ENCODE measurements around the gene SPEG.
"Not testable (repeated sequence)": the region's sequence is repeated elsewhere in the genome, so short reads cannot be mapped to it uniquely, and the experiment has no call there.

SPEG gene

GRCh38 chr2:219388121-219388906 lies 46.3 kb upstream of the SPEG start:
- DNase-seq (ENCODE audit: low read depth): peak; percentile 82
- TF ChIP-seq CTCF (IDR thresholded peaks at IDR 0.05; ENCODE audit: control insufficient read depth, insufficient read depth, low read depth, low read length, missing control alignments): peak; percentile 43
- peak overlapping the region; percentile 42 for H3K4me3 ChIP-seq (ENCODE audit: control insufficient read depth, low read depth, low read length)

- no peak overlapping the region; the same call in 1 of the 2 replicates for H3K4me3 ChIP-seq (ENCODE audit: control insufficient read depth, low read depth, low read length)
- TF ChIP-seq CTCF (IDR thresholded peaks at IDR 0.05; ENCODE audit: control insufficient read depth, insufficient read depth, low read depth, low read length, missing control alignments): no peak
- no peak for DNase-seq (ENCODE audit: low read depth)
Measured at GRCh38 chr2:219388907-219389156, 45.8 kb upstream of the SPEG start.

GRCh38 chr2:219392754-219393153 lies 41.9 kb upstream of the SPEG start:
- no peak for DNase-seq (ENCODE audit: low read depth)
- TF ChIP-seq CTCF (IDR thresholded peaks at IDR 0.05; ENCODE audit: control insufficient read depth, insufficient read depth, low read depth, low read length, missing control alignments): no peak
- no peak overlapping the region for H3K4me3 ChIP-seq (ENCODE audit: control insufficient read depth, low read depth, low read length)

- not testable (repeated sequence) for DNase-seq (ENCODE audit: low read depth)
Measured at GRCh38 chr2:219395056-219395455, 39.6 kb upstream of the SPEG start.

GRCh38 chr2:219395609-219396008 lies 39.0 kb upstream of the SPEG start:
- TF ChIP-seq CTCF (IDR thresholded peaks at IDR 0.05; ENCODE audit: control insufficient read depth, insufficient read depth, low read depth, low read length, missing control alignments): no peak
- DNase-seq (ENCODE audit: low read depth): no peak
- no peak overlapping the region for H3K4me3 ChIP-seq (ENCODE audit: control insufficient read depth, low read depth, low read length)

More at GRCh38 chr2:219395056-219395455, 39.6 kb upstream of the SPEG start:
- not testable (repeated sequence) for H3K4me3 ChIP-seq (ENCODE audit: control insufficient read depth, low read depth, low read length)

GRCh38 chr2:219396863-219397457 lies 37.7 kb upstream of the SPEG start:
- no peak overlapping the region for H3K4me3 ChIP-seq (ENCODE audit: control insufficient read depth, low read depth, low read length)
- no peak for TF ChIP-seq CTCF (IDR thresholded peaks at IDR 0.05; ENCODE audit: control insufficient read depth, insufficient read depth, low read depth, low read length, missing control alignments)
- DNase-seq (ENCODE audit: low read depth): no peak

GRCh38 chr2:219398721-219399363 lies 35.8 kb upstream of the SPEG start:
- DNase-seq (ENCODE audit: low read depth): no peak
- no peak for TF ChIP-seq CTCF (IDR thresholded peaks at IDR 0.05; ENCODE audit: control insufficient read depth, insufficient read depth, low read depth, low read length, missing control alignments)
- H3K4me3 ChIP-seq (ENCODE audit: control insufficient read depth, low read depth, low read length): no peak overlapping the region

Measured in AG09309 (cell line).